Astrocyte (in vitro differentiated cells and primary cell): Measurements from ENCODE around the gene KRT4. TPM values are rescaled to one million over a fixed set of nuclear protein-coding genes. Genes with fewer than 3 reads are reported as not detected.

Source experiments
- DNase-seq: peaks from one replicate; pipeline ENCODE4 v3.0.0-alpha.2; 2010; ENCODE audit warnings: low read depth
- FAIRE-seq: peaks from 2 replicates; lab custom pipeline; 2011; peaks lifted over from hg19 to GRCh38; lab: Jason Lieb, UNC
- H2AFZ ChIP-seq: 2 replicates; pipeline ENCODE4 v1.6.0; 2012; ENCODE audit warnings: low read depth, low read length, inconsistent platforms
- H3K27ac ChIP-seq: 2 replicates; pipeline ENCODE4 v1.5.1; 2011; ENCODE audit warnings: low read depth, low read length, inconsistent platforms
- H3K27me3 ChIP-seq: 2 replicates; pipeline ENCODE4 v1.6.0; 2011; ENCODE audit warnings: low read length, inconsistent platforms; ENCODE audit not compliant: insufficient read depth
- H3K36me3 ChIP-seq: 2 replicates; pipeline ENCODE4 v1.5.1; 2011; ENCODE audit warnings: low read length, inconsistent platforms; ENCODE audit not compliant: insufficient read depth
- H3K4me1 ChIP-seq: 2 replicates; pipeline ENCODE4 v1.5.1; 2011; ENCODE audit warnings: low read length, inconsistent platforms; ENCODE audit not compliant: insufficient read depth
- H3K4me2 ChIP-seq: 2 replicates; pipeline ENCODE4 v1.6.0; 2012; ENCODE audit warnings: low read length, inconsistent platforms
- H3K4me3 ChIP-seq: 2 replicates; pipeline ENCODE4 v1.5.1; 2011; ENCODE audit warnings: low read depth, mild to moderate bottlenecking, low read length, inconsistent platforms; ENCODE audit not compliant: insufficient read depth
- H3K79me2 ChIP-seq: 2 replicates; pipeline ENCODE4 v1.6.0; 2012; ENCODE audit warnings: mild to moderate bottlenecking, low read length, inconsistent platforms; ENCODE audit not compliant: insufficient read depth
- H3K9ac ChIP-seq: 2 replicates; pipeline ENCODE4 v1.6.0; 2012; ENCODE audit warnings: mild to moderate bottlenecking, low read length, inconsistent platforms
- H3K9me3 ChIP-seq: 2 replicates; pipeline ENCODE4 v1.5.1; 2012; ENCODE audit warnings: low read depth, mild to moderate bottlenecking, low read length, inconsistent platforms; ENCODE audit not compliant: insufficient read depth
- H4K20me1 ChIP-seq: 2 replicates; pipeline ENCODE4 v1.6.0; 2012; ENCODE audit warnings: low read length, inconsistent platforms; ENCODE audit not compliant: insufficient read depth
- H3K27ac Mint-ChIP-seq: one replicate; pipeline ENCODE4 v1.8.0; 2021; ENCODE audit warnings: mild to moderate bottlenecking, mixed read lengths; ENCODE audit not compliant: unreplicated experiment
- H3K27me3 Mint-ChIP-seq: one replicate; pipeline ENCODE4 v1.8.0; 2021; ENCODE audit warnings: low read depth, mixed read lengths; ENCODE audit not compliant: unreplicated experiment
- H3K36me3 Mint-ChIP-seq: one replicate; pipeline ENCODE4 v1.8.0; 2021; ENCODE audit warnings: low read depth, mixed read lengths; ENCODE audit not compliant: unreplicated experiment
- H3K4me1 Mint-ChIP-seq: one replicate; pipeline ENCODE4 v1.8.0; 2021; ENCODE audit warnings: low read depth, mixed read lengths; ENCODE audit not compliant: unreplicated experiment
- H3K4me3 Mint-ChIP-seq: one replicate; pipeline ENCODE4 v1.8.0; 2021; ENCODE audit warnings: mild to moderate bottlenecking, moderate library complexity, mixed read lengths; ENCODE audit not compliant: unreplicated experiment
- H3K9me3 Mint-ChIP-seq: one replicate; pipeline ENCODE4 v1.8.0; 2021; ENCODE audit warnings: mild to moderate bottlenecking, mixed read lengths; ENCODE audit not compliant: unreplicated experiment
- EZH2 ChIP-seq: IDR thresholded peaks from 2 replicates; pipeline ENCODE4 v1.6.1; 2012; ENCODE audit warnings: mild to moderate bottlenecking, low read length, inconsistent platforms; ENCODE audit not compliant: insufficient read depth
- total RNA-seq: library from RNA; stranded (reverse); gene quantifications from 2 replicates; pipeline ENCODE4 v1.2.1, GENCODE V29; 2021
- TF ChIP-seq, protein P1 (sequence below): IDR thresholded peaks from 2 replicates; pipeline ENCODE4 v1.5.1; 2011; ENCODE audit warnings: low read depth, mild to moderate bottlenecking, inconsistent platforms, low read length, moderate library complexity; ENCODE audit not compliant: insufficient read depth

The KRT4 gene
- total RNA-seq, 1 donor from 2014 or later: not detected

DNA sequence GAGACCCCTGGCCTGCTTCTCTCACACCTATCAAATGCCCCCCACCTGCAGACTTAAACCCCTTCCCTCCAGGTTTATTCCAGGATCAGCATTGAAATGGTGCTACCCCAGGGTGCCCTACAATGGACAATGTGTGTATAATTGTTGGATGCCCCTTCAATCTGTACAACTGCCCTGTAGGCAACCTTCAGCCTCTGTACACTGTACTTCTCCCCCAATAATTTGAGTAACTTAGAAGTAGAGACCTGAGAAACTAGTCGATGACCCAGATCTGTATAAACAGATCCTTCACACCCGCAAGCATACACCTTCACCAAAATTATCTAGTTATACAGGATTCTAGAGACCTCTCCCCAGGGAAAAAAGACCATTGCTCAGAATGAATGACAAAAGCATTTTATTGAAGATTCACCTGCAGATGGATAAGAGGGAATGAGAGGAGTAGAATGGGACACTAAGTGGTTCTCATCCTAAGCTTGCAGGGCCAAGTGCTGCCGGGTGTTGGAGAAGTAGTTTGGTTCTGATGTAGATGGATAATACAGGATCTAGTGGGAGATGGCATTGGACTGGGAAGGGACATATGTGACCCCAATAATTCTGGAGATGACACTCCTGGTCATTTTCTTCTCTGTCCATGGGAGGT, 7.6 kb downstream of the KRT4 start:
- Mint-ChIP-seq H3K27me3 (peaks cover 64% of the 10 kb centered on the region), H3K27ac (no peak overlapping the region), H3K4me1 (no peaks in the 10 kb centered on the region)

DNA sequence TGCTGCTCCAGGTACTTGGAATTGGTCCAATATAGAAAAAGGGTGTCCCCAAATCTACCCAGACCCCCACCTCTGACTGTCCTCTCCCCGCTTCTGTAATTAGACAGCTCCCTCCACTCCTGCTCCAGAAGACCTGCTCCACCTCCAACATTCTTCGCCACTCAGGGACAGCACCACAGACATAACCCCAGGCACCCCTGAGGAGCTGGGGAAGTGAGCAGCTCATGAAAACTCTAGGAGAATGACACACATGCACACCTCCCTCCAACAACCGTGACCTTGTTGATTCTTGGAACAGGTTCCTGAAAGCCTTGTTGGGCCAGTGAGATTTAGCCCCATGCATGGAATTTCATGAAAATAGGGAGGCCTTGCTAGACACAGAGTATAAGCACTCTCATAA, 8.2 kb downstream of the KRT4 start:
- H3K36me3 ChIP-seq: no peaks in the 10 kb centered on the region
- H3K9ac ChIP-seq: no peak overlapping the region
- Mint-ChIP-seq H3K27ac (no peak overlapping the region), H3K36me3 (no peaks in the 10 kb centered on the region), H3K4me1 (no peaks in the 10 kb centered on the region), H3K4me3 (no peak overlapping the region), H3K27me3 (peaks cover 63% of the 10 kb centered on the region), H3K9me3 (peaks cover 4% of the 10 kb centered on the region)
- H4K20me1 ChIP-seq: no peaks in the 10 kb centered on the region
- H3K4me3 ChIP-seq: no peak overlapping the region
- no peaks in the 10 kb centered on the region for H3K4me1 ChIP-seq
- no peak overlapping the region for H3K27ac ChIP-seq
- no peak for FAIRE-seq
- no peak for DNase-seq
- no peak overlapping the region for H3K4me2 ChIP-seq
- H2AFZ ChIP-seq: no peak overlapping the region
- H3K27me3 ChIP-seq: peaks cover 38% of the 10 kb centered on the region
- TF ChIP-seq, protein P1, sequence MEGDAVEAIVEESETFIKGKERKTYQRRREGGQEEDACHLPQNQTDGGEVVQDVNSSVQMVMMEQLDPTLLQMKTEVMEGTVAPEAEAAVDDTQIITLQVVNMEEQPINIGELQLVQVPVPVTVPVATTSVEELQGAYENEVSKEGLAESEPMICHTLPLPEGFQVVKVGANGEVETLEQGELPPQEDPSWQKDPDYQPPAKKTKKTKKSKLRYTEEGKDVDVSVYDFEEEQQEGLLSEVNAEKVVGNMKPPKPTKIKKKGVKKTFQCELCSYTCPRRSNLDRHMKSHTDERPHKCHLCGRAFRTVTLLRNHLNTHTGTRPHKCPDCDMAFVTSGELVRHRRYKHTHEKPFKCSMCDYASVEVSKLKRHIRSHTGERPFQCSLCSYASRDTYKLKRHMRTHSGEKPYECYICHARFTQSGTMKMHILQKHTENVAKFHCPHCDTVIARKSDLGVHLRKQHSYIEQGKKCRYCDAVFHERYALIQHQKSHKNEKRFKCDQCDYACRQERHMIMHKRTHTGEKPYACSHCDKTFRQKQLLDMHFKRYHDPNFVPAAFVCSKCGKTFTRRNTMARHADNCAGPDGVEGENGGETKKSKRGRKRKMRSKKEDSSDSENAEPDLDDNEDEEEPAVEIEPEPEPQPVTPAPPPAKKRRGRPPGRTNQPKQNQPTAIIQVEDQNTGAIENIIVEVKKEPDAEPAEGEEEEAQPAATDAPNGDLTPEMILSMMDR: no peak
- no peak for TF ChIP-seq EZH2
- H3K79me2 ChIP-seq: no peaks in the 10 kb centered on the region
- H3K9me3 ChIP-seq: no peaks in the 10 kb centered on the region

More for the DNA sequence above, 7.6 kb downstream of the KRT4 start:
- H3K27me3 ChIP-seq: peaks cover 42% of the 10 kb centered on the region
- H3K9me3 Mint-ChIP-seq: peaks cover 4% of the 10 kb centered on the region
- no peaks in the 10 kb centered on the region for H3K79me2 ChIP-seq
- DNase-seq: no peak
- H2AFZ ChIP-seq: no peak overlapping the region
- H3K4me3 Mint-ChIP-seq: no peak overlapping the region
- H3K4me1 ChIP-seq: no peaks in the 10 kb centered on the region
- no peaks in the 10 kb centered on the region for H3K9me3 ChIP-seq
- FAIRE-seq: no peak
- H3K9ac ChIP-seq: no peak overlapping the region
- H3K4me3 ChIP-seq: no peak overlapping the region
- no peaks in the 10 kb centered on the region for H4K20me1 ChIP-seq
- no peaks in the 10 kb centered on the region for H3K36me3 ChIP-seq
- TF ChIP-seq, protein P1: no peak
- no peak for TF ChIP-seq EZH2
- H3K36me3 Mint-ChIP-seq: no peaks in the 10 kb centered on the region
- H3K4me2 ChIP-seq: no peak overlapping the region
- no peak overlapping the region for H3K27ac ChIP-seq

DNA sequence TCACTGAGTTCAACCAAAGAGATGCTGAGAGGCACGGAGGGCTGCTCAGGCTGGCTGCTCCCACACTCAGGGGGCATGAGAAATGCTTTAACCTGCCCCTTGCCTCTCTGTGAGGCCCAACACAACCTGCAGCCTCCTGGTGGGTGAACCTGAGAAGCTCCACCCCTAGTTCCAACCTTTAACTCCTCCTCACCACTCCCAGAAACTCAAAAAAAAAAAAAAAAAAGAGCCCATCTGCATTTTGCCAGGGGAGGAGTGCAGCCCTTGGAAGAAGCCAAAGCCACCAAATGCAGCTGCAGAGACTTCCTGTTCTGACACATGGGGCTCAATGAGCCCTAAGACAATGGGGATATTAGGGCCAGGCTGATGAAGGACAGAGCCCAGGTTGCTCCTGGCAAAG, 8.9 kb downstream of the KRT4 start:
- Histone ChIP-seq H2AFZ (no peak overlapping the region), H3K4me2 (no peak overlapping the region), H3K9me3 (no peaks in the 10 kb centered on the region), H3K9ac (no peak overlapping the region), H3K27ac (no peak overlapping the region), H3K79me2 (no peaks in the 10 kb centered on the region), H3K4me1 (no peaks in the 10 kb centered on the region), H3K4me3 (no peak overlapping the region), H3K36me3 (no peaks in the 10 kb centered on the region), H4K20me1 (no peaks in the 10 kb centered on the region), H3K27me3 (peaks cover 37% of the 10 kb centered on the region)
- H3K4me3 Mint-ChIP-seq: no peak overlapping the region
- TF ChIP-seq, protein P1: no peak
- no peak for TF ChIP-seq EZH2
- H3K27ac Mint-ChIP-seq: no peak overlapping the region
- peaks cover 63% of the 10 kb centered on the region for H3K27me3 Mint-ChIP-seq
- H3K9me3 Mint-ChIP-seq: peaks cover 4% of the 10 kb centered on the region
- no peak for FAIRE-seq
- no peaks in the 10 kb centered on the region for H3K36me3 Mint-ChIP-seq
- DNase-seq: no peak
- H3K4me1 Mint-ChIP-seq: no peaks in the 10 kb centered on the region
